Measurements from ENCODE around the gene ADK.
"Not testable (repeated sequence)": the region's sequence is repeated elsewhere in the genome, so short reads cannot be mapped to it uniquely, and the experiment has no call there.

Gene ADK

DNA sequence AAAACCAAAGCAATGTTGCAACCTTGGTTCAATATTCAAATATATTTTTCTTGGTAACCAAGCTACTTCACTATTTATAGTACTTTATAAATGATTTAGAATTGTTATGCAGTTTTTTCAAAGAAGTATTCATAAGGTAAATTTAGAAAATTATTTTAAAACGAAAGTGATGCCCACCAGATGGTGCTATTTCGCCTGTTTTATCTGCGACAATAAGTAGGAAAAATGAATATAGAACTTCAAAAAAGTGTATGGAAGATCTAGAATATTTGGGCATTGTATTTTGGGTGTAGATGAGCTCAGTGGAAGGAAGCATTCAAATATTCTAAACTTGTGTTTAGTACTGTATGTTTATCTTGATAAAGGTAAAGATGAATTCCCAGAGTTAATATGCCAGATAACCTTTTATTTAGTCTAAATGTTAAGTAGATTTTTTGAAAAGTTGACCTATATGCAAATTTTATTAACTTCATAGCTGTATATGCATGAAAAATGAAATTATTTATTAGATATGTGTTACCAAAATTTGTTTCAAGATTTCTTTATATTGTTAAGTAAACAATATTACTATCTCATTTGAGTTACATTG, 93.2 kb downstream of the ADK start:
- DNase-seq: no peak

DNA sequence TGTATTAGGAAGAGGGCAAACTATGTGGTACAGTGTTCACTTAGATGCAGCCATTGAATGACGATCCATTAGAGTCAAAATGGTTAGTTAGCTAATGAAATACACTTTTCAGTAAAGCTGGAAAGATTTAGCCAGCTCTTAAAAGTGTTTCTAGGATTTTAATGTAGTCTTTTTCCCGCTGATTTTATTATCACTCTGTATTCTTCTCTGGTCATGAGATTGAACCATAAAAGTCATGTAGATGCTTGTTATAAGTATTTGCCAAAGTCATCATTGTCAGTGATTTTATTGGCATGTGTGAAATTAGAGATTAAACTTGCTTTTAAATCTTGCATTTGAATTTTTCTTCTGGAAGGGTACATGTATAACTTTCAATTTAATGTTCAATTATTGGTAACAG, 93.8 kb downstream of the ADK start:
- no peak for DNase-seq

DNA sequence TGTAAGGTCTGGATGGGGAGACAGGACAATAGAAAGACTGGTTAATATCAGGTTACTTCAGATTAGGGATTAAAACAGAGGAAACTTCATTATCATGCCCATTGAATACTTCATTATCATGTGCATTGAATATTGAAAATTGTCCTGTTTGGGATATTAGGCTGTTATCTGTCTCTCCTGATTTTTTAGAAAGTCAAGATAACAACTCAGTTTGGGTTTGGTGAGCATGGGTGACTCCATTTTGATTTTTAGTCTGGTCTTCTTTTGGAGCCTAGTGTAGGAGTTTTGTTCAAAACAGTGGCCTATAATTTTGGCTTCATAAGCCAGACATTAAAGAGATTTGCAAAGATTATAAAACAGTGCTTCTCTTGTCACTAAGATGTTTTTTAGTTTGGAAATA, 95.5 kb downstream of the ADK start:
- no peak for DNase-seq

DNA sequence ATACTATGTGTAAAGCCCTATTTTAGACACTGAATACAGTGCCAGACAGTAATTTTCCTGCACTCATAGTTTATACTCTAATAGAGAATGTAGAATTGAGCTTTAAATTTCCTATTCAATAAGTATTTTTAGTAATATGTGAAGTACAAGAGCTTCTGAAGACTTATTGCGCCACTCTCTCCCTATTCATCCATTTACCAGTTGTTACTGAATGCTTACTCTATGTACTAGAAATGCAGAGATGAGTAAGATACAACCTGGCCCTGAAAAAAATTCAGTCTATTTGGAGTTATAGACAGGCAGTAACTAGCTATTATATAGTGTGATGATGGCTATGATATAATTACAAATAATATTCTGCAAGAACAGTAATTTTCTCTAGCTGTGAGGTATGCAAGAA, 98.8 kb downstream of the ADK start:
- no peak for DNase-seq

DNA sequence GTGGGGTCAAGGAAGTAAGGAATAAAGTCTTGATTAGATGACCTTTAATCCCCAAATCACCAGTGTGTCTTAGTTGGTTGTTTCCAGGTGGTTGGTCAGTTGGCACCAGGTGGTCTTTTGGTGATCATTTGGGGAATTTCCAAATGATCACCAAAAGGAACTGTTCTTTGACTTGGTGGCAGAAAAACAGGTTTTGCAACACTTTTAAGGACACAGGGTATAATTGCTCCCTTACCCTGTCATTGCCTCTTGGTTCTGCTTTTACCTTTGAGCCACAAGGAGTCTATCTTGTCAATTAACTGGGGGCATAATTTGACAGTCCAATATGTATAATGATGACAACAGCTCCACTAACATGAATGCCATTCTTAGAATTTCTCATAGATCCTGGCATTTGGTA, 104.2 kb downstream of the ADK start:
- DNase-seq: no peak

DNA sequence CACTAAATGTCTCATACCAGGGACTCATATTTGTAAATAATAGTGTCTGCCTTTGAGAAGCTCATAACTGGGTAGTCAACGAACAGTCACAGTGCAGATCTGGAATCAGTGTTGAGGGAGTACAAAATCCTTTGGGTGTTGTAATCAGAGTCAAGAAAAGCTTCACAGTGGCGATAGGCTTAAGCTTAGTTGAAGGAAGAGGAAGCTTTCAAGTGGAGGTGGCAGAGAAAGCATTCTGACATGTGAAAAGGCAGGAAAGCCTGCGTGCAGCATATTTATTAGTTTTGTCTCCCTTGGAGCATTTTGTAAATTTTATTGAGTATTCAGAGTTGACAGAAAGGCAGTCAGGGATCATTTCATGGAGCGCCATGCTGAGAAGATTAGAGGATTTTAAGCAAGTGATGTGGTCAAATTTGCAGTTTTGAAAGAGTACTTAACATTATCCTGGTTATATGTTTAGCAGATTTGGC, 104.9 kb downstream of the ADK start:
- DNase-seq: no peak

DNA sequence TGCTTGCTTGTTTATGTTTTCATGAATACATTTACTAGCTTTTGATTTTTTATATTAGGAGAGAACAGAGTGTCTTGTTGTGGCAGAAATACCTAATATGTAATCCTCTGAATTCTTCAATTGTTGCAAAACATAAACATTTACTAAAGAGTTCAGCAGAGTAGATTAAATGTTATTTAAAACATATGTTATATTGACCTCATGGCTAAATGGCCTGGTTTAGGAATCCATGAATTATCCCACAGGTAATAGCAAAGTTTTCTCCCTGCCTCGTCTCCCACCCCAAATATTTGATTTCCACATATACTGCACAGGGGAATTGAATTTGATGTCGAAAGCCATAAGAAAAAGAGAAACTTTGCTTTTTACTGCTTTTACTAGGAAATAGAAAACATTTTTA, 111.8 kb downstream of the ADK start:
- no peak for DNase-seq

DNA sequence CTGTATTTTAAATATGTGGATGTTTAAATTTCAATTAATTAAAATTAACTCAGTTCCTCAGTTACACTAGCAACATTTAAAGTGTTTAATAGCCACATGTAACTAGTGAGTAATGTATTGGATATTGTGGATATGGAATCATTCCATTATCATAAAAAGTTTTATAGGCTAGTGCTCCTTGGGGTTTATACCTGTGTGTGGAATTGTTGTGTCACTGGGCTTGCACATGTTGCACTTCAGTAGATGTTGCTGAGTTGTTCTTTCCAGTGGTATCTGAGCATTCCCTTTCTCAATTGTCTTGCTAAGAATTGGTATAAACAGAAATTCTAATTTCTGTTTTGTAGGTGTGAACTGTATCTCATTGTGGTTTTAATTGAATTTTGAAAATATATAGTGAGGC, 113.0 kb downstream of the ADK start:
- DNase-seq: no peak

DNA sequence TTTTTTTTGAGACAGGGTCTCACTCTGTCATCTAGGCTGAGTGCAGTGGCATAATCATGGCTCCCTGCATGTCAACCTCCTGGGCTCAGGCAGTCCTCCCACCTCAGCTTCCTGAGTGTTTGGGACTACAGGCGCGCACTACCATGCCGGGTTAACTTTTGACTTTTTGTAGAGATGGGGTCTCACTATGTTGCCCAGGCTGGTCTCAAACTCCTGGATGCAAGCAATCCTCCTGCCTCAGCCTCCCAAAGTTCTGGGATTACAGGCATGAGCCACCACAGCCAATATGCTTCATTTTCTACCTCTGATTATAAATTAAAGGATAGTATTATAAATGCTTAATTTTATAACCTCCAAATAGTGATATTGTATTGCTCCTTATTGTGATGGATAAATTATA, 121.3 kb downstream of the ADK start:
- DNase-seq: no peak

DNA sequence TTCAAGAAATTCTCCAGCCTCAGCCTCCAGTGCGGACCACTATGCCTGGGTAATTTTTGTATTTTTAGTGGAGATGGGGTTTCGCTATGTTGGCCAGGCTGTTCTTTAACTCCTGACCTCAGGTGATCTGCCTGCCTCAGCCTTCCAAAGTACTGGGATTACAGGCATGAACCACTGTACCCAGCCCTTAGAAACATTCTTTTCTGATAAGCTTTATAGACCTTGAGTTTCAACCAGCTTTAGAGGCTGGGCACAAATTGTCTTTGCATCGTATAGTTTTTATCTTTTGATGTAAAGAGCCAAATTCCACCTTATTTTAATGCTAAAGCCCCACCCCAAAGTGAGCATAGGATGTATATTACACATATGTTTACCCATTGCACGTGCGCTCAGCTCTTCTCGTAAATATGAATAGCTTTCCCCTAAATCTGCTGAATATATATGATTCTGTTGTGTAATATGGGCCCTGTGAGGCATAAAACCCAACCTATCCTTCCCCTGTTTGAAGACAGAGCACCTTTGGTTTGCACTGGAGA, 124.8 kb downstream of the ADK start:
- no peak for DNase-seq

DNA sequence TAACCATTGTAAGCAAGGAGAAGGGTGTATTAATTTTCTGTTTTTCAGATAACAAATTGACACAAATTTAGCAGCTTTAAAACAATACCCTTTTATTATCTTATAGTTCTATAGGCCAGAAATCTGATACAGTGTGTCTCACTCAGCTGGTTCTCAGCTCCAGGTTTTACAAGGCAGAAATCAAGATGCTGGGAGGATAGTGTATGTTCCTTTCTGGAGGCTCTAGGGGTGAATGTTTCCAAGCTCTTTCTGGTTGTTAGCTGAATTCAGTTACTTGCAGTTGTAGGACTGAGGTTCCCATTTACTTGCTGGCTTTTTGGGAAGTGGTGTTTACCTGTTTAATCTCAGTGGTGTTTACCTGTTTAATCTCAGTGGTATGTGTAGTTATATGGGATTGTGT, 125.4 kb downstream of the ADK start:
- DNase-seq: no peak

DNA sequence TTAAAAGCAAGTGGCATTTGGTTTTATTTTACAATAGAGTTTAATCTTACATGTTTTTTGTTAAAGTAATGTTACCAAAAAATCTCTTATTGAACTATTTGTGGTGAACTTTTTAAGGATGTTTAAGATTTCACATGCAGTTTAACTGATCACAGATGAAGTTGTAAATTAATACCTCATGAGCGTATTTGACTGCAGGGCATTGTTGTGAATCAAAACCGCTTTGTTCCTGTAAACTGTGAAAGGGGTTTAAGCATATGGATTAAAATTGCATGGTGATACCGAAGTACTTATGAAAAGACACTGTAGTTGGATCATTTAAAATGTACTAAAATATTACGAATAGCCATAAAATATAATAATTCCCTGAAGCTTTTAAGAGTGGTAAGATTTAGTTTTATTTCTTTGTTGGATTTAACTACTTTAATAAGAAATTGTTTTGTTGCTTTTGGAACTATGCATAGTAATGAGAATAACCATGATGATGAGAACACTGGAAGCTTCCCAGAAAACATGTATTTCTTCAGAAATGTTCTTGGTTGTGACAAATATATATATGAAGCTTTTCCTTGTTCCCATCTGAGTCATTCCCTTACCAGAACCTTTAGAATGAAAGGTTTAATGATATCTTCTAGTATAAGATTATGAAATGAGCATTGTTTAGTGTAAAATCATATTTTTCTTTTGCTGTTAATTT, 131.3 kb downstream of the ADK start:
- DNase-seq: no peak

DNA sequence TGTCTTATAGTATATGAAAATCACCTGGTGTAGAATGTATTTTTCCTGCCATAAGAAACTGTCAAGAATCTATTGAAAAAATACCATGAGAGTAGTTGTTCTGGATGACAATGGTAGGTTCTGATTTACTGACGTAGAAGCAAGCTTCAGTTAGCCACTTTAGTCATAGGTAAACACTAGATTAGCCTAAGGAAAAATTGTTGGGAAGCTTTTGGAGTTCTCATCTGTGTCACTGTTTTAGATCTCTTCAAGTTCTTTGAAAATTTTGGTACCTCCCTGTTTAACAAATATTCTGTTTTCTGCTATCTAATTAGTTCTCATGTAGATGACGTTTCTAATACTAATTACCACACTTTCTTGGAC, 131.8 kb downstream of the ADK start:
- no peak for DNase-seq

DNA sequence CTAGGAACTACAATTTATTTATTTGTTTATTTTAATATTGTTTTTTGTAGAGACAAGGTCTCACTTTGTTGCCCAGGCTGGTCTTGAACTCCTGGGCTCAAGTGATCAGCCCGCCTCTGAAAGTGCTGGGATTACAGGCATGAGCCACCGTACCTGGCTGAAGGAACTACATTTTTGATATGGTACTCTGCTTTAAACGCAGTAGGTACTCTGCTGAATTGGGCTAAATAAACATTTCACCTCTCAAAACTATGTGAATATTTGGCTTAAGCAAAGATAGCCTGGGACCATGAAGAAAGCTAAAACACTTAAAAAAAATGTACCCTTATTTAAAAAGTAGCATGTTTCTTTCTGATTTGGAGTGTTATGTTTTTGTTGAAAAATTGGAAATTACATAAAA, 138.2 kb downstream of the ADK start:
- no peak for DNase-seq

DNA sequence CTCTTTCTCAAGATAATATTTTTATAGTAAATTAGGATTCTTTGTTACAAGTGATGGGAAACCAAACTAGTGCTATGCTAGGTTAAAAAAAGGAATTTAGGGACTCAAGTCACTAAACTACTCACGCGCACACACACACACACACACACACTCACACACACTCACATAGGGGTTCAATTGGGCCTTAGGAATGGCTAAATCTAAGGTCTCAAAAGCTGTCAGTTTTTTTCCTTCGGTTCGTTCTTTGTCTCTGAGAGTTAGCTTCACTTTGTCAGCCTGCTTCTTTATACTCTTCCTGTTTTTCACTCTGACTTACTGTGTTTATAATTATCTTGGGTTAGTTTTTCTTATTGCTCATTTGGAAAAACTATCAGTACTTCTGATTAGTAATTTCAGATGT, 138.9 kb downstream of the ADK start:
- no peak for DNase-seq

DNA sequence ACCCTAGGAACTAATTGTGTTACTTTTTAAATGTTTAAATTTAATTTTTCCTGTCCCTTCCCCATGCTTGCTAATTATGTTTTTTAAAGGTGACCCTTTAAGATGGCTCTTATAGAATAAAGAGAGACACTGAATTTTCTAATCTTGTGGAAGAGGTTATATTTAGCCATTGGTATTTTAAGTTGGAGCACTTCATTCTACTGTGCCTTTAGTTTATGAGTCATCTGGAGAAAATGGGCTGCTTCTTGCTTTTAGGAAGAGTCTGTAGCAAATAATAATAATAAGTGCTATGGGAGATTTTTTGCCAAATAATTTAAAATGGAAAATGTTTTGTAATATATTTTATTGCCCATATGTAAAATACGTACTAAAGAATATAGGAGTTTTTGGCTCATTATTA, 139.7 kb downstream of the ADK start:
- no peak for DNase-seq

DNA sequence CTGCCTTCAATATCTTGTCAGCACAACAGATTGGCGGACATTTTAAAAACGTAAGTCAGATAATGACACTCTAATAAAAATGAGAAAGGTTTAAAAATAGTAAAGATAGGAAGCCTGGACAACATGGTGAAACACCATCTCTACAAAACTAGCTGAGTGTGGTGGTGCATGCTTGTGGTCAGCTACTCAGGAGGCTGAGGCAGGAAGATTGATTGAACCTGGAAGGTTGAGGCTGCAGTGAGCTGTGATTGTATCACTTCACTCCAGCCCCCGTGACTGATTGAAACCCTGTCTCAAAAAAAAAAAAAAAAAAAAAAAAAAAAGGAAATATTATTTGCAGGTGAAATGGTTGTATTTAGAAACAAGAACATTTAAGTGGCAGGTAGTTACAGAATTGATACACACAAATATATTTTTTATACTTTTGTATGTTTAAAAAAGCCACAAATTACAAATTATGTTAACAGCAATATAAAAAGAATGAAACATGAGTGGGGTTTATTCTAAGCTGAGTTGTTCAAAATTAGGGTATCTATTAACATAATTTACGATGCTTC, 141.9 kb downstream of the ADK start:
- no peak for DNase-seq

DNA sequence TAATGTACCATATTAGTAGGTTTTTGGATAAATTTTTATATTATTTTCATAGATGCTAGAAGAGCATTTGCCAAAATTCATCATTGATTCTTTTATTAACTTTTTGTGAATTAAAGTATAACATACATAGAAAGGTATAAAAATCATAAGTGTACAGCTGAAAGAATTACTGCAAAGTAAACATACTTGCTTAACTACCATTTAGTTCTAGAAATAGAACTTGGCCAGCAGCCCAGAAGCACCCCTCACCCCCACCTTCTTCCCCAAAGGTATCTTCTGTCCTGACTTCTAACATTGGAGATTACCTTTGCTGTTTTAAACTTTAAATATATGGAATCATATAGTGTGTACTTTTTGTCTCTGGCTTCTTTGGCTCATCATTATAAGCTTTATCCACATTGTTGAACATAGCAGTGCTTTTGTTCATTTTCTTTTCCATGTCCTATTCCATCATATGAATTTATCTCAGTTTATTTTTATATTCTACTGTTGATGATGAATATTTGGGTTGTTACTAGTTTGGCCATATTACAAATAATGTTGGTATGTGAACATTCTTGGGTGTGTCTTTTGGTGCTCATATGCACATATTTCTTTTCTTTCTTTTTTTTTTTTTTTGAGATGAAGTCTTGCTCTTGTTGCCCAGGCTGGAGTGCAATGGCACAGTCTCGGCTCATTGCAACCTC, 142.8 kb downstream of the ADK start:
- DNase-seq: no peak

DNA sequence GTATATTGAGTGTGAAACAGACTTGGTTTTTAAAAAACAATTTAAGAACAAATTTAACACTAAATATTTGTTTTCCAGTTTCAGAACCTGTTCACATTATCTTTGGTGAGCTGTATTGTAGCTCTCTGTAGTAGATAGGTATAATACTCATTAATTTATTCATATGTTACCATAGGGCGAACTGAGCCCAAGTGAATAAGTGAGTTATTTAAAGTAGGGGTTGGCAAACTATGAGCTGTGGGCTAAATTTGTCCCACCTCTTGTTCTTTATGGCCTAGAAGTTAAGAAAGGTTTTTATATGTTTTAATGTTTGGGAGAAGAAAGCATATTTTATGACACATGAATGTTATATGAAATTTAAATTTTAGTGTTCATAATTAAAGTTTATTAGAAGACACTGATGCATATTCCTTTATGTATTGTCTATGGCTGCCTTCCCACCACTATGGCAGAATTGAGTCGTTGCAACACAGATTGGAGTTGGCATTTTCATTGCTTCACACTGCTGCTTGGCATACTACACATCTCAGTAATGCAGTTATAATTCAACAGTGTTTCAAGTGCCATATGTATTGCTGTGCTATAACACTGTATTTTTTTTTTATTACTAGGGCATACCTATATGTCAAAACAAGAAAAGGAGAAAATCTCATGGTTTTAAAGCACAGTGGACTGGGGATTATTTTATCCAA, 146.5 kb downstream of the ADK start:
- DNase-seq: no peak

DNA sequence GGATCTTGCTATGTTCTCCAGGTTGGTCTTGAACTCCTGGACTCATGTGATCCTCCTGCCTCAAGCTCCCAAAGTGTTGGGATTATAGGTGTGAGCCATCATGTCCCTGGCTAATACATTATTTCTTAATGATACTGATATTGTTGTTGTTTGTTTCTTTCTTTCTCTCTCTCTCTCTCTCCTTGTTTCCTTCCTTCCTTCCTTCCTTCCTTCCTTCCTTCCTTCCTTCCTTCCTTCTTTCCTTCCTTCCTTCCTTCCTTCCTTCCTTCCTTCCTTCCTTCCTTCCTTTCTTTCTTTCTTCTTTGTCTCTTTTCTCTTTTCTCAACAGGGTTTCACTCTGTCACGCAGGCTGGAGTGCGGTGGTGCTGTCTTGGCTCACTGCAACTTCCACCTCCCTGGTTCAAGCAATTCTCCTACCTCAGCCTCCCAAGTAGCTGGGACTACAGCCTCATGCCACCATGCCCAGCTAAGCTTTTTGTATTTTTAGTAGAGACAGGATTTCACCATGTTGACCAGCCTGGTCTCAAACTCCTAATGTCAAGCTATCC, 149.1 kb downstream of the ADK start:
- not testable (repeated sequence) for DNase-seq

DNA sequence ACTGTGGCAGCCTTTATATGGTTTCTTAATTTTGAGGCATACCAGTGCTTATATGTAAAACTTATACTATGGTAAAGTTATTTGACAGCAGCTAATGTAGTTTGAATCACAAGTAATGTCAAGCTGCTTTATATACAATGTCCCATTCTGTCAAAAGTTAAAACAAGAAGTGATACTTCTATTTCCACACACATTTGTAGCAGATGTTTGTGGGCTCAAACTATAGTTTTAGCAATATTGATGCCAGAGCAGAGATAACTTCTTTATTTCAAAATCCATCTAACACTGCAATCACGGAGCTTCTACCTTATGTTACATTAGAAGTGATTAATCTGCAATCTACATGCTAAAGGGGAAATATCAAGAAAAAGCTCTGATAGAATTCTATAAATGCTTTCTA, 149.6 kb downstream of the ADK start:
- no peak for DNase-seq

DNA sequence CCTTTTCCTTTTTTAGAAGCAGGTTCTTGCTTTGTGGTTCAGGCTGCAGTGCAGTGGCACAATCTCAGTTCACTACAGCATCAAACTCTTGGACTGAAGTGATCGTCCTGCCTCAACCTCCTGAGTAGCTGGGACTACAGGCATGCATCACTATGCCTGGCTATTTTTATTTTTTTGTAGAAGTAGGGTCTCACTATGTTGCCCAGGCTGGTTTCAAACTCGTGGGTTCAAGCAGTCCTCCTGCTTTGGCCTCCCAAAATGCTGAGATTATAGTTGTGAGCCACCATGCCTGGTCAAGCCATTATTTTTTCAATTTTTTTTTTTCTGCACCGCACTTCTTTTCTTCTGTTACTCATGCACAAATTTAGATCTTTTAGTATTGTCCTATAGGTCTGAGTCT, 154.7 kb downstream of the ADK start:
- DNase-seq: no peak

Data from NCI-H526 treated with DMSO at 0.1 percent for 48 hours (cell line).